ENCODE measurements around the gene USP36. TPM values are rescaled to one million over a fixed set of nuclear protein-coding genes. Genes with fewer than 3 reads are reported as not detected.

The USP36 gene
- polyA plus RNA-seq, 3 donors, result 4.4 to 30.0 (median 6.1) TPM

- Mint-ChIP-seq H3K36me3 (peaks cover 85 to 90% of the 10 kb centered on the region in 2 donors), H3K9me3 (peaks cover 0 to 2% (median 0%) of the 10 kb centered on the region in 7 donors), H3K27me3 (ENCODE audit: low read depth in 3 of 3) (peaks cover 0 to 2% (median 0%) of the 10 kb centered on the region in 3 donors), H3K4me1 (peaks cover 42% of the 10 kb centered on the region), H3K4me3 (no peak overlapping the region), H3K27ac (peak overlapping the region in 1 of 7 donors; percentile 77)
- peaks cover 30 to 34% of the 10 kb centered on the region in 2 donors for H3K4me1 ChIP-seq (ENCODE audit: control insufficient read depth in 1 of 2, insufficient read depth in 2 of 2, low read length in 2 of 2)
- intact Hi-C loops (cut with micrococcal nuclease), result loop anchor here in 1 of 2 donors (5.0 kb wide), 1 partner anchor 36 kb away; no protein-coding TSS in a partner anchor
- H4K20me1 ChIP-seq (ENCODE audit: insufficient read depth, low read length), result peaks cover 33% of the 10 kb centered on the region
- no peak overlapping the region for H3K27ac ChIP-seq (ENCODE audit: low read depth in 1 of 2, low read length in 2 of 2)
- 80% methylated on average over 10 of the region's 14 CpGs for WGBS (ENCODE audit: insufficient coverage)
- peaks cover 62 to 80% of the 10 kb centered on the region in 2 donors for H3K36me3 ChIP-seq (replicated peaks in 1 of 2; ENCODE audit: control insufficient read depth in 1 of 2, insufficient read depth in 2 of 2, low read length in 2 of 2)
- H3K9me3 ChIP-seq (replicated peaks in 1 of 2; ENCODE audit: control insufficient read depth in 1 of 2, insufficient read depth in 1 of 2, low read length in 2 of 2), result no peaks in the 10 kb centered on the region
- H3K4me3 ChIP-seq (replicated peaks in 1 of 3; ENCODE audit: low read depth in 2 of 3, low read length in 3 of 3), result no peak overlapping the region
- H3K79me2 ChIP-seq (ENCODE audit: insufficient read depth, low read length), result no peaks in the 10 kb centered on the region
- no peak overlapping the region for H2AFZ ChIP-seq (ENCODE audit: insufficient read depth, low read depth, low read length, poor library complexity, severe bottlenecking)
- no peak overlapping the region for H3K9ac ChIP-seq (ENCODE audit: insufficient read depth, low read length, poor library complexity, severe bottlenecking)
- TF ChIP-seq, protein P1, sequence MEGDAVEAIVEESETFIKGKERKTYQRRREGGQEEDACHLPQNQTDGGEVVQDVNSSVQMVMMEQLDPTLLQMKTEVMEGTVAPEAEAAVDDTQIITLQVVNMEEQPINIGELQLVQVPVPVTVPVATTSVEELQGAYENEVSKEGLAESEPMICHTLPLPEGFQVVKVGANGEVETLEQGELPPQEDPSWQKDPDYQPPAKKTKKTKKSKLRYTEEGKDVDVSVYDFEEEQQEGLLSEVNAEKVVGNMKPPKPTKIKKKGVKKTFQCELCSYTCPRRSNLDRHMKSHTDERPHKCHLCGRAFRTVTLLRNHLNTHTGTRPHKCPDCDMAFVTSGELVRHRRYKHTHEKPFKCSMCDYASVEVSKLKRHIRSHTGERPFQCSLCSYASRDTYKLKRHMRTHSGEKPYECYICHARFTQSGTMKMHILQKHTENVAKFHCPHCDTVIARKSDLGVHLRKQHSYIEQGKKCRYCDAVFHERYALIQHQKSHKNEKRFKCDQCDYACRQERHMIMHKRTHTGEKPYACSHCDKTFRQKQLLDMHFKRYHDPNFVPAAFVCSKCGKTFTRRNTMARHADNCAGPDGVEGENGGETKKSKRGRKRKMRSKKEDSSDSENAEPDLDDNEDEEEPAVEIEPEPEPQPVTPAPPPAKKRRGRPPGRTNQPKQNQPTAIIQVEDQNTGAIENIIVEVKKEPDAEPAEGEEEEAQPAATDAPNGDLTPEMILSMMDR (IDR thresholded peaks at IDR 0.05), result no peak
- no peak for DNase-seq
- H3K4me2 ChIP-seq (replicated peaks; ENCODE audit: extremely low read depth, low read length, poor library complexity, severe bottlenecking), result no peak overlapping the region
- H3K27me3 ChIP-seq (ENCODE audit: control insufficient read depth in 2 of 2, insufficient read depth in 2 of 2, low read length in 2 of 2), result no peaks in the 10 kb centered on the region
Measured at GRCh38 chr17:78823282-78824046, 17.1 kb downstream of the USP36 start.

DNA sequence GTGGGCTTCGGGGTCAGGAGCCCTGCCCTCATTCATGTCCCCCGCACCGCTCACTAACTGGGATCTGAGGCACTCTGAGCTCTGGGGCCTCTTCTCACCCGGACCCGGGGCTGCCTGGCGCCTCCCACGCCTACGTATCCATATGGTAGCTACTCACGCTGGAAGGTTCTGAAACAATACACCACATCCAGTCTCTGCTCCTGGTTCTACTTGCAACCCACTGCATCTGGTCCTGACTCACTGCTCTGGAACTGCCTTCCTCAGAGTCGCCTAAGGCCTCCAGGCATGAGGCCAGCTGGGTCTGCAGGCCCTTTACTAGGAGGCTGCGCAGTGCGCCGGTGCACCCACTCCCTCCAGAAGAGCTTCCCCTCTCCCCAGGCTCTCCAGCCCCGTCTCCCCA, 18.1 kb downstream of the USP36 start:
- H3K4me3 Mint-ChIP-seq, result no peak overlapping the region
- H3K9me3 Mint-ChIP-seq, result peaks cover 0 to 2% (median 0%) of the 10 kb centered on the region in 7 donors
- Histone ChIP-seq H3K4me2 (replicated peaks; ENCODE audit: extremely low read depth, low read length, poor library complexity, severe bottlenecking) (no peak overlapping the region), H3K36me3 (replicated peaks in 1 of 2; ENCODE audit: control insufficient read depth in 1 of 2, insufficient read depth in 2 of 2, low read length in 2 of 2) (peaks cover 68 to 81% of the 10 kb centered on the region in 2 donors), H4K20me1 (ENCODE audit: insufficient read depth, low read length) (peaks cover 33% of the 10 kb centered on the region), H3K4me3 (replicated peaks in 1 of 3; ENCODE audit: low read depth in 2 of 3, low read length in 3 of 3) (no peak overlapping the region), H3K4me1 (ENCODE audit: control insufficient read depth in 1 of 2, insufficient read depth in 2 of 2, low read length in 2 of 2) (peaks cover 23 to 25% of the 10 kb centered on the region in 2 donors), H3K27me3 (ENCODE audit: control insufficient read depth in 2 of 2, insufficient read depth in 2 of 2, low read length in 2 of 2) (no peaks in the 10 kb centered on the region), H3K79me2 (ENCODE audit: insufficient read depth, low read length) (no peaks in the 10 kb centered on the region), H3K9ac (ENCODE audit: insufficient read depth, low read length, poor library complexity, severe bottlenecking) (no peak overlapping the region), H3K27ac (ENCODE audit: low read depth in 1 of 2, low read length in 2 of 2) (no peak overlapping the region), H2AFZ (ENCODE audit: insufficient read depth, low read depth, low read length, poor library complexity, severe bottlenecking) (no peak overlapping the region), H3K9me3 (replicated peaks in 1 of 2; ENCODE audit: control insufficient read depth in 1 of 2, insufficient read depth in 1 of 2, low read length in 2 of 2) (no peaks in the 10 kb centered on the region)
- intact Hi-C loops (cut with micrococcal nuclease), result loop anchor here in 1 of 2 donors (5.0 kb wide), 1 partner anchor 35 kb away; no protein-coding TSS in a partner anchor
- DNase-seq, result no peak
- peaks cover 33% of the 10 kb centered on the region for H3K4me1 Mint-ChIP-seq
- TF ChIP-seq, protein P1 (IDR thresholded peaks at IDR 0.05), result no peak
- WGBS (ENCODE audit: insufficient coverage), result 96% methylated on average over 14 of the region's 14 CpGs
- H3K27ac Mint-ChIP-seq, result peak overlapping the region in 1 of 7 donors; percentile 37
- peaks cover 84 to 90% of the 10 kb centered on the region in 2 donors for H3K36me3 Mint-ChIP-seq
- peaks cover 0 to 2% (median 0%) of the 10 kb centered on the region in 3 donors for H3K27me3 Mint-ChIP-seq (ENCODE audit: low read depth in 3 of 3)

Measured in CD14-positive monocyte (primary cell).